ENCODE measurements around the gene SLC7A7.

Gene SLC7A7

DNA sequence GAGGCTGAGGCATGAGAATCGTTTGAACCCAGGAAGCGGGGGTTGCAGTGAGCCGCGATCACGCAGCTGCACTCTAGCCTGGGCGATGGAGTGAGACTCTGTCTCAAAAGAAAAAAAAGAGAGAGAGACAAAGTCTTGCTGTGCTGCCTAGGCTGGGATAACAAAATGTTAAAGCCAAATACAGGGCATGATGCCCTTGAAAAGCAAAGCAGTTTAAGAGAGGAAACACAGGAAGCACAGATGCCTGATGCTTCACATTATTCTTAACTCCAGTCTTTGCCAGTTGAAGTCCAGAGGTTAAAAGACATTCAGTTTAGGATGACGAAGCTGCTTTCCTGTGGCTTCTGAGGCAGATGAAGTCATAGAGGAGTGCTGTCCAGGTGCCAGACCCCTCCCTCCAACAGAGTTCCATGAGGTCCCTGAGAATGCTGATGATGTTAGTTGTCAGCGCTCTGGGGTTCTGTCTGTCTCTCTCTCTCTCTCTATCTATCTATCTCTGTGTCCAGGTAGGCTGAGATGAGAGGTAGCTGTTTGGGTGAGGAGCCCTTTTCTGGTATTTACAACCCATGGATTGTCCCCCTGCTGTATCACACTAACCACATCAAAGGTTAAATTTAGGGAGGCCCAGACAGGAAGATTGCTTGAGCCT is 9.6 kb upstream of the SLC7A7 start:
- peak; percentile 31 for DNase-seq
- H3F3A ChIP-seq (ENCODE audit: insufficient read depth, low read length) = no peaks in the 10 kb centered on the region
- H3K9ac ChIP-seq (ENCODE audit: low read length) = peak overlapping the region; percentile 35; the same call in 1 of the 2 replicates
- H3K9me2 ChIP-seq (replicated peaks; ENCODE audit: insufficient read depth, low read length) = no peaks in the 10 kb centered on the region
- no peaks in the 10 kb centered on the region for H3K9me3 ChIP-seq (replicated peaks; ENCODE audit: insufficient read depth, low read length)
- peak overlapping the region; percentile 69 for H2AFZ ChIP-seq (ENCODE audit: low read length)
- H4K20me1 ChIP-seq (ENCODE audit: insufficient read depth, low read length) = no peaks in the 10 kb centered on the region
- no peaks in the 10 kb centered on the region for H3K27me3 ChIP-seq (replicated peaks; ENCODE audit: insufficient read depth, low read length)
- H3K36me3 ChIP-seq (replicated peaks; ENCODE audit: insufficient read depth, low read length) = no peaks in the 10 kb centered on the region
- peak overlapping the region; percentile 50; the same call in 1 of the 2 replicates for H3K4me2 ChIP-seq (ENCODE audit: low read depth, low read length)
- H3K4me1 ChIP-seq (ENCODE audit: low read length) = peaks cover 8% of the 10 kb centered on the region; the same call in 1 of the 2 replicates
- H3K4me3 ChIP-seq (ENCODE audit: low read length) = no peak overlapping the region
- TF ChIP-seq EZH2 (optimal IDR thresholded peaks at IDR 0.05; ENCODE audit: low read depth, low read length) (no peak), CTCF (IDR thresholded peaks at IDR 0.05; ENCODE audit: low read length) (no peak), EZH2phosphoT487 (IDR thresholded peaks at IDR 0.05; ENCODE audit: low read length) (no peak)
- peaks cover 1% of the 10 kb centered on the region for H3K79me2 ChIP-seq (ENCODE audit: low read length)
- H3K27ac ChIP-seq (ENCODE audit: low read length) = peak overlapping the region; percentile 23; the same call in 1 of the 2 replicates

DNA sequence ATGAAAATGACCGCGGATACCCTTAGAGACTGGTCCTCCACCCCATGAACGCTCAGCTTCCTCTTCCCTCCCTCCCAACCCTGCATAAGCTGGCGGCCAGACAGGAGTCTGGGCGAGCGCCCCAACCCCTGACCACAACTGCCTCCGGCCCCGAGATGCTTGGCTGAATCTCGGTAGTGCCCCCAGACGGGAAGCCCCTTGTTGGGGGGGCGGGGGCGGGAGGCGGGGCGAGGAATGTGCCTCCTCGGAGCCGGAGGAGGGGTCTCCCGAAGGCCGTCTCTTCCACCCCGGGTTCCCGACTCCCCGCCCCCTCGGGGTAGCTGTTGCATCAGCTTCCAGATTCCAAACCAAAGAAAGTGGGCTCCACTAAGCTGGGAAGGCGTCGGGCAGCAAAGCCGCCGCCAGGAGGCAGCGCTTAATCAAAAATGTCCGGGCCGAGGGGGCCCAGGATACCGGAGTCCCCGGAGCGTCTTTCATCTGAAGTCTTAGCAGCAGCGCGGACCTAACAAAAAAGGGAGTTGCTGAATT is 7.4 kb upstream of the SLC7A7 start:
- TF ChIP-seq CTCF (IDR thresholded peaks at IDR 0.05; ENCODE audit: low read length) (peak; percentile 57), EZH2 (optimal IDR thresholded peaks at IDR 0.05; ENCODE audit: low read depth, low read length) (no peak)
- H3K36me3 ChIP-seq (replicated peaks; ENCODE audit: insufficient read depth, low read length) = no peaks in the 10 kb centered on the region
- H3K27ac ChIP-seq (ENCODE audit: low read length) = no peak overlapping the region
- H3K9ac ChIP-seq (ENCODE audit: low read length) = no peak overlapping the region
- H2AFZ ChIP-seq (ENCODE audit: low read length) = peak overlapping the region; percentile 11; the same call in 1 of the 2 replicates
- H3K9me2 ChIP-seq (replicated peaks; ENCODE audit: insufficient read depth, low read length) = no peaks in the 10 kb centered on the region
- peaks cover 11% of the 10 kb centered on the region for H3K4me1 ChIP-seq (ENCODE audit: low read length)
- H3K27me3 ChIP-seq (replicated peaks; ENCODE audit: insufficient read depth, low read length) = no peaks in the 10 kb centered on the region
- peak overlapping the region; percentile 26 for H3K4me3 ChIP-seq (ENCODE audit: low read length)
- H3K4me2 ChIP-seq (ENCODE audit: low read depth, low read length) = peak overlapping the region; percentile 56
- H4K20me1 ChIP-seq (ENCODE audit: insufficient read depth, low read length) = no peaks in the 10 kb centered on the region
- H3F3A ChIP-seq (ENCODE audit: insufficient read depth, low read length) = peaks cover 6% of the 10 kb centered on the region
- H3K9me3 ChIP-seq (replicated peaks; ENCODE audit: insufficient read depth, low read length) = no peaks in the 10 kb centered on the region
- H3K79me2 ChIP-seq (ENCODE audit: low read length) = no peaks in the 10 kb centered on the region
- peak; percentile 41 for DNase-seq

DNA sequence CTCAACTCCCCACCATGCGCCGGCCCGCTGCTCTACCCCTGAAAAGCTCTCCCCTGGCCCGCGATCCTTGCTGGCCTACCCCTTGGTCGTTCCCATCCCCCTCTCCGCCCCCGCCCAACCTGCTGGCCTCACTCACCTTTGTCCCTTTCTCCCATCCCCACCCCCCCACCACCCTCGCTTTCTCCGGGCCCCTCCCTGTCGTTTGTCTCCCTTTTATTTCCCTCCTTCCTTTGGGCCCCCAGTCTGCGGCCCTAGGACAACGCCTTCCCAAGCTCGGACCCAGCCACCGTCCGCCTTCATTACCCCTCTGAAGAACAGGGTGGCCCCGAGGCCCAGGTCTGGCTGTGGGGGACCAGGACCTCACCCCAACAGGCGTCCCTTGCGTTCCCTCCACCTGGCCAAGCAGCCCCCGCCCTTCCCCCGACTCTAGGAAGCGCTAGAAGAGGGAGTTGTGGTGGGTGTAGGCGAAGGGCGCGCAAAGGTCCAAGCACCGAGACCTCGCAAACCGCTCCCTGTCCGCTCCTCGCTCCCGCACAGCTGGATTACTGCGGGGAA is 6.9 kb upstream of the SLC7A7 start:
- H3K9me3 ChIP-seq (replicated peaks; ENCODE audit: insufficient read depth, low read length) = no peaks in the 10 kb centered on the region
- H3K36me3 ChIP-seq (replicated peaks; ENCODE audit: insufficient read depth, low read length) = no peaks in the 10 kb centered on the region
- H2AFZ ChIP-seq (ENCODE audit: low read length) = no peak overlapping the region
- no peaks in the 10 kb centered on the region for H3K27me3 ChIP-seq (replicated peaks; ENCODE audit: insufficient read depth, low read length)
- no peaks in the 10 kb centered on the region for H4K20me1 ChIP-seq (ENCODE audit: insufficient read depth, low read length)
- peaks cover 11% of the 10 kb centered on the region for H3K4me1 ChIP-seq (ENCODE audit: low read length)
- no peak overlapping the region for H3K27ac ChIP-seq (ENCODE audit: low read length)
- peaks cover 6% of the 10 kb centered on the region for H3F3A ChIP-seq (ENCODE audit: insufficient read depth, low read length)
- H3K4me3 ChIP-seq (ENCODE audit: low read length) = no peak overlapping the region
- no peak for DNase-seq
- TF ChIP-seq CTCF (IDR thresholded peaks at IDR 0.05; ENCODE audit: low read length) = no peak
- TF ChIP-seq EZH2phosphoT487 (IDR thresholded peaks at IDR 0.05; ENCODE audit: low read length) = no peak
- no peak for TF ChIP-seq EZH2 (optimal IDR thresholded peaks at IDR 0.05; ENCODE audit: low read depth, low read length)
- H3K9me2 ChIP-seq (replicated peaks; ENCODE audit: insufficient read depth, low read length) = no peaks in the 10 kb centered on the region
- H3K79me2 ChIP-seq (ENCODE audit: low read length) = no peaks in the 10 kb centered on the region
- H3K9ac ChIP-seq (ENCODE audit: low read length) = no peak overlapping the region
- peak overlapping the region; percentile 56; the same call in 1 of the 2 replicates for H3K4me2 ChIP-seq (ENCODE audit: low read depth, low read length)
